ENCODE data around the gene CELSR3. TPM values are rescaled to one million over a fixed set of nuclear protein-coding genes. Genes with fewer than 3 reads are reported as not detected.

The CELSR3 gene
- polyA plus RNA-seq, 4 donors: 0.27 to 2.8 (median 1.1) TPM

- DNase-seq: peak; percentile 32 to 90
- WGBS, 3 donors: 16 to 37% (median 28%) methylated on average over 10 of the region's 10 CpGs
Measured at GRCh38 chr3:48595526-48596121, 67.1 kb downstream of the CELSR3 start.

DNA sequence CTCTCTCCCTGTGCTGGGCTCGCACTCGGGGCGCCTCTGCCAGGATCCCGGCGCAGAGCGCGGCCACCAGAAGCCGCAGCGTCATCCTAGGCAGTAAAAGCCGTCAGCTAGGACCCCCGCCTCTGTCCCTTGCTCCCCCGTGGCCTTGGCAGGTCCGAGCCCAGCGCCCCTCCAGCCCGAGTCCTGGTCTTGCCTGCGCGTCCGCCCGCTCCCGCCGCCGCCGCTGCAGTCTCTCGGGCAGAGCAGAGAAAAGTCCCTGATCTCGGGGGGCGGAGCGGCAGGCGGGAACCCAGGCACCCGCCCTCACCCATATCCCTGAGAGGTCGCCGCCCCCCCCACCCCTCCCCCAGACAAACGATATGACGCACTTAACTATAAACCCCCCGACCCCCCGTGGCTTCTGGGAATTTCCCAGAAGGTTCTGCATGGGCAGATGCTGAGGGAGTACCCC, 67.6 kb downstream of the CELSR3 start, which contains the start of gene COL7A1:
TSS of gene COL7A1 (minus strand) at position 255 of the 451 bp plus-strand sequence. CDS start at position 85, 170 bp downstream.
- H3K4me3 ChIP-seq (ENCODE audit: low read depth in 1 of 3, low read length in 3 of 3): peak within 1 kb of the TSS in 1 of 3 donors; percentile 50
- 0 to 5% (median 1%) methylated on average over 22 to 35 of the region's 35 CpGs for WGBS, 3 donors
- H3K9me3 ChIP-seq (ENCODE audit: control insufficient read depth in 2 of 2, insufficient read depth in 1 of 2, low read depth in 1 of 2, low read length in 1 of 2): no peaks in the 10 kb centered on the region
- peak within 1 kb of the TSS in 2 of 3 donors; percentile 22 to 65 for H3K27ac ChIP-seq (ENCODE audit: low read depth in 1 of 3, low read length in 2 of 3)
- no peak for FAIRE-seq
- H3K36me3 ChIP-seq (ENCODE audit: control insufficient read depth in 3 of 3, insufficient read depth in 2 of 3, low read depth in 1 of 3, low read length in 3 of 3): peaks cover 3 to 65% (median 13%) of the 10 kb centered on the region in 3 donors
- peaks cover 0 to 11% (median 6%) of the 10 kb centered on the region in 3 donors for H3K27me3 ChIP-seq (ENCODE audit: control insufficient read depth in 3 of 3, insufficient read depth in 3 of 3, low read length in 3 of 3)
- peaks cover 0 to 17% (median 0%) of the 10 kb centered on the region in 3 donors for H3K4me1 ChIP-seq (ENCODE audit: control insufficient read depth in 3 of 3, insufficient read depth in 2 of 3, low read depth in 1 of 3, low read length in 2 of 3)
- DNase-seq: no peak

More at GRCh38 chr3:48595526-48596121, 67.1 kb downstream of the CELSR3 start:
- FAIRE-seq: no peak
- peaks cover 0 to 11% (median 6%) of the 10 kb centered on the region in 3 donors for H3K27me3 ChIP-seq (ENCODE audit: control insufficient read depth in 3 of 3, insufficient read depth in 3 of 3, low read length in 3 of 3)
- peak overlapping the region in 2 of 3 donors; percentile 1 to 17 for H3K27ac ChIP-seq (ENCODE audit: low read depth in 1 of 3, low read length in 2 of 3)
- no peak overlapping the region for H3K4me3 ChIP-seq (ENCODE audit: low read depth in 1 of 3, low read length in 3 of 3)
- peaks cover 5 to 66% (median 17%) of the 10 kb centered on the region in 3 donors for H3K36me3 ChIP-seq (ENCODE audit: control insufficient read depth in 3 of 3, insufficient read depth in 2 of 3, low read depth in 1 of 3, low read length in 3 of 3)
- no peaks in the 10 kb centered on the region for H3K9me3 ChIP-seq (ENCODE audit: control insufficient read depth in 2 of 2, insufficient read depth in 1 of 2, low read depth in 1 of 2, low read length in 1 of 2)
- H3K4me1 ChIP-seq (ENCODE audit: control insufficient read depth in 3 of 3, insufficient read depth in 2 of 3, low read depth in 1 of 3, low read length in 2 of 3): peaks cover 0 to 17% (median 0%) of the 10 kb centered on the region in 3 donors

- peak overlapping the region in 1 of 3 donors; percentile 65 for H3K27ac ChIP-seq (ENCODE audit: low read depth in 1 of 3, low read length in 2 of 3)
- 18 to 35% (median 21%) methylated on average over 39 of the region's 39 CpGs for WGBS, 3 donors
- peaks cover 0 to 11% (median 6%) of the 10 kb centered on the region in 3 donors for H3K27me3 ChIP-seq (ENCODE audit: control insufficient read depth in 3 of 3, insufficient read depth in 3 of 3, low read length in 3 of 3)
- FAIRE-seq: no peak
- H3K4me1 ChIP-seq (ENCODE audit: control insufficient read depth in 3 of 3, insufficient read depth in 2 of 3, low read depth in 1 of 3, low read length in 2 of 3): peaks cover 0 to 17% (median 0%) of the 10 kb centered on the region in 3 donors
- peak in 1 of 2 donors; percentile 67 for DNase-seq
- no peaks in the 10 kb centered on the region for H3K9me3 ChIP-seq (ENCODE audit: control insufficient read depth in 2 of 2, insufficient read depth in 1 of 2, low read depth in 1 of 2, low read length in 1 of 2)
- H3K36me3 ChIP-seq (ENCODE audit: control insufficient read depth in 3 of 3, insufficient read depth in 2 of 3, low read depth in 1 of 3, low read length in 3 of 3): peaks cover 0 to 64% (median 8%) of the 10 kb centered on the region in 3 donors
- peak overlapping the region in 1 of 3 donors; percentile 50 for H3K4me3 ChIP-seq (ENCODE audit: low read depth in 1 of 3, low read length in 3 of 3)
Measured at GRCh38 chr3:48594417-48595049, 68.2 kb downstream of the CELSR3 start.

GRCh38 chr3:48593337-48593736, 69.3 kb downstream of the CELSR3 start:
- DNase-seq (no peak), FAIRE-seq (no peak)
- Histone ChIP-seq H3K27me3 (ENCODE audit: control insufficient read depth in 3 of 3, insufficient read depth in 3 of 3, low read length in 3 of 3) (peaks cover 0 to 11% (median 6%) of the 10 kb centered on the region in 3 donors), H3K4me1 (ENCODE audit: control insufficient read depth in 3 of 3, insufficient read depth in 2 of 3, low read depth in 1 of 3, low read length in 2 of 3) (peaks cover 0 to 17% (median 0%) of the 10 kb centered on the region in 3 donors), H3K9me3 (ENCODE audit: control insufficient read depth in 2 of 2, insufficient read depth in 1 of 2, low read depth in 1 of 2, low read length in 1 of 2) (no peaks in the 10 kb centered on the region), H3K27ac (ENCODE audit: low read depth in 1 of 3, low read length in 2 of 3) (no peak overlapping the region), H3K4me3 (ENCODE audit: low read depth in 1 of 3, low read length in 3 of 3) (no peak overlapping the region), H3K36me3 (ENCODE audit: control insufficient read depth in 3 of 3, insufficient read depth in 2 of 3, low read depth in 1 of 3, low read length in 3 of 3) (peaks cover 0 to 61% (median 0%) of the 10 kb centered on the region in 3 donors)
- WGBS, 3 donors: 84 to 89% (median 88%) methylated on average over 9 of the region's 9 CpGs

DNA sequence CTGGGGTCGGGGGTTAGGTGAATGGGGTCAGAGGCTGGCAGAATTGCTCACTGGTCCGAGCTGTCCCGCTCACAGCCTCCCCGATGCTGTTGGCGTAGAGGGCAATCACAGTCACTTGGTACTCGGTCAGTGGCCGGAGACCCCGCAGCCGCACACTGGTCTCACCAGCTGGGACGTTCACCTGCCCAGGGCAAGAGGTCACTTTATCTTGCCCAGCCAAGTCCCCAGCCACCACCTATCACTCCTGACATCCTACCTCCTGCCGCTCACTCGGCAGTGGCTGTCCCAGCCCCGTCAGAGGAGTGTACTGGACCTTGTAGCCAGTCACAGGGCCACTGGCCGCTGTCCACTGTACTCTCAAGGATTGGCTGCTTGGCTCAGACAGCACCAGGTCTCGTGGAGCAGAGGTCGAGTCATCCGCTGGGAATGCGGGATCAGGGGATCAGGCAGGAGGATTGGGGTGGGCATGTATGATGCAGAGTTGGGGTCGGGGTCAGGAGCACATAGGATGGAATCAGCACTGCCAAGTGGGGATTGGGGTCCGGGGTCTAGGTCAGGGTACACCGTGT, 70.1 kb downstream of the CELSR3 start:
- H3K9me3 ChIP-seq (ENCODE audit: control insufficient read depth in 2 of 2, insufficient read depth in 1 of 2, low read depth in 1 of 2, low read length in 1 of 2): no peaks in the 10 kb centered on the region
- no peak overlapping the region for H3K4me3 ChIP-seq (ENCODE audit: low read depth in 1 of 3, low read length in 3 of 3)
- DNase-seq: no peak
- H3K4me1 ChIP-seq (ENCODE audit: control insufficient read depth in 3 of 3, insufficient read depth in 2 of 3, low read depth in 1 of 3, low read length in 2 of 3): peaks cover 0 to 17% (median 0%) of the 10 kb centered on the region in 3 donors
- H3K27ac ChIP-seq (ENCODE audit: low read depth in 1 of 3, low read length in 2 of 3): no peak overlapping the region
- peaks cover 0 to 11% (median 6%) of the 10 kb centered on the region in 3 donors for H3K27me3 ChIP-seq (ENCODE audit: control insufficient read depth in 3 of 3, insufficient read depth in 3 of 3, low read length in 3 of 3)
- FAIRE-seq: no peak
- 85 to 89% (median 86%) methylated on average over 21 of the region's 21 CpGs for WGBS, 3 donors
- H3K36me3 ChIP-seq (ENCODE audit: control insufficient read depth in 3 of 3, insufficient read depth in 2 of 3, low read depth in 1 of 3, low read length in 3 of 3): peaks cover 0 to 60% (median 0%) of the 10 kb centered on the region in 3 donors

DNA sequence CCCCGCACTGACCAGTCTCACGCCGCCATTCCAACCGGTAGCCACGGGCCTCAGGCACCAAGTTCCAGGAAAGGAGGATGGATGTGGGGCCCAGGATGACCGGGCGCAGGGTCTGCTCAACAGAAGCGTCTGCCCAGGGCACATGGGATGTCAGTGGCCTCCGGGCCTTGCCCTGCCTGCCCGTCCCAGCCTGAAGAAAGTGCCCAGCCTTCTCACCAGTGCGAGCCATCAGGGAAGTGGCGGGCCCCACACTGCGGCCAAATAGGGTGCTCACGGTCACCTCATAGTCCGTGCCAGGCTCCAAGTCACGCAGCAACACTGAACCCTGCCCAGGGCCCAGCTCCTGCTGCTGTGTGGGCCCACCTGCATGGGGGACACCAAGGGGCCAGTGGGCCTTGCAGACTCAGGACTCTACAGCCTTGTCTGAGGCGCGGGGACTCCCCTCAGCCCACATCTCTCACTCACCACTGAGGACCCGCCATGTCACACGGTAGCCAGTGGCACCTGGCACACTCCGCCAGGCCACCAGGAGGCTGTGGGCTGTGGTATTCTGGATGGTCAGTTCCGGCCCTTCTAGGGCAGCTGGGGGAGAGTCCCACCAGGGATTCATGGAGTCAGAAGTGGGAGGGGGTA, 70.7 kb downstream of the CELSR3 start:
- peaks cover 0 to 11% (median 6%) of the 10 kb centered on the region in 3 donors for H3K27me3 ChIP-seq (ENCODE audit: control insufficient read depth in 3 of 3, insufficient read depth in 3 of 3, low read length in 3 of 3)
- peaks cover 0 to 17% (median 0%) of the 10 kb centered on the region in 3 donors for H3K4me1 ChIP-seq (ENCODE audit: control insufficient read depth in 3 of 3, insufficient read depth in 2 of 3, low read depth in 1 of 3, low read length in 2 of 3)
- 89 to 92% (median 89%) methylated on average over 17 to 22 of the region's 22 CpGs for WGBS, 3 donors
- FAIRE-seq (no peak), DNase-seq (no peak)
- H3K4me3 ChIP-seq (ENCODE audit: low read depth in 1 of 3, low read length in 3 of 3): no peak overlapping the region
- no peak overlapping the region for H3K27ac ChIP-seq (ENCODE audit: low read depth in 1 of 3, low read length in 2 of 3)
- H3K36me3 ChIP-seq (ENCODE audit: control insufficient read depth in 3 of 3, insufficient read depth in 2 of 3, low read depth in 1 of 3, low read length in 3 of 3): peaks cover 0 to 60% (median 0%) of the 10 kb centered on the region in 3 donors
- H3K9me3 ChIP-seq (ENCODE audit: control insufficient read depth in 2 of 2, insufficient read depth in 1 of 2, low read depth in 1 of 2, low read length in 1 of 2): no peaks in the 10 kb centered on the region

GRCh38 chr3:48591436-48591835, 71.2 kb downstream of the CELSR3 start:
- Histone ChIP-seq H3K4me1 (ENCODE audit: control insufficient read depth in 3 of 3, insufficient read depth in 2 of 3, low read depth in 1 of 3, low read length in 2 of 3) (peaks cover 0 to 17% (median 0%) of the 10 kb centered on the region in 3 donors), H3K27ac (ENCODE audit: low read depth in 1 of 3, low read length in 2 of 3) (no peak overlapping the region), H3K36me3 (ENCODE audit: control insufficient read depth in 3 of 3, insufficient read depth in 2 of 3, low read depth in 1 of 3, low read length in 3 of 3) (peaks cover 0 to 60% (median 0%) of the 10 kb centered on the region in 3 donors), H3K4me3 (ENCODE audit: low read depth in 1 of 3, low read length in 3 of 3) (no peak overlapping the region), H3K27me3 (ENCODE audit: control insufficient read depth in 3 of 3, insufficient read depth in 3 of 3, low read length in 3 of 3) (peaks cover 0 to 11% (median 6%) of the 10 kb centered on the region in 3 donors), H3K9me3 (ENCODE audit: control insufficient read depth in 2 of 2, insufficient read depth in 1 of 2, low read depth in 1 of 2, low read length in 1 of 2) (no peaks in the 10 kb centered on the region)
- DNase-seq (no peak), FAIRE-seq (no peak)
- 87 to 91% (median 90%) methylated on average over 14 of the region's 14 CpGs for WGBS, 3 donors

- WGBS, 3 donors: 64 to 73% (median 65%) methylated on average over 14 to 15 of the region's 15 CpGs
- Histone ChIP-seq H3K27ac (ENCODE audit: low read depth in 1 of 3, low read length in 2 of 3) (no peak overlapping the region), H3K27me3 (ENCODE audit: control insufficient read depth in 3 of 3, insufficient read depth in 3 of 3, low read length in 3 of 3) (peaks cover 0 to under 1% (median 0%) of the 10 kb centered on the region in 3 donors), H3K4me3 (ENCODE audit: low read depth in 1 of 3, low read length in 3 of 3) (no peak overlapping the region), H3K4me1 (ENCODE audit: control insufficient read depth in 3 of 3, insufficient read depth in 2 of 3, low read depth in 1 of 3, low read length in 2 of 3) (no peaks in the 10 kb centered on the region), H3K36me3 (ENCODE audit: control insufficient read depth in 3 of 3, insufficient read depth in 2 of 3, low read depth in 1 of 3, low read length in 3 of 3) (peaks cover 0 to 89% (median 0%) of the 10 kb centered on the region in 3 donors), H3K9me3 (ENCODE audit: control insufficient read depth in 2 of 2, insufficient read depth in 1 of 2, low read depth in 1 of 2, low read length in 1 of 2) (no peaks in the 10 kb centered on the region)
- FAIRE-seq (no peak), DNase-seq (no peak)
Measured at GRCh38 chr3:48588230-48588629, 74.5 kb downstream of the CELSR3 start.

Data from small intestine (tissue), 7 donors.